ENCODE data around the gene TAB2. TPM values are rescaled to one million over a fixed set of nuclear protein-coding genes. Genes with fewer than 3 reads are reported as not detected.

The TAB2 gene
- total and polyA plus RNA-seq, 2 donors (not counting 3 experiments of a cell fraction or from before 2014, with no cell fraction given): 26.0 to 37.4 TPM

DNA sequence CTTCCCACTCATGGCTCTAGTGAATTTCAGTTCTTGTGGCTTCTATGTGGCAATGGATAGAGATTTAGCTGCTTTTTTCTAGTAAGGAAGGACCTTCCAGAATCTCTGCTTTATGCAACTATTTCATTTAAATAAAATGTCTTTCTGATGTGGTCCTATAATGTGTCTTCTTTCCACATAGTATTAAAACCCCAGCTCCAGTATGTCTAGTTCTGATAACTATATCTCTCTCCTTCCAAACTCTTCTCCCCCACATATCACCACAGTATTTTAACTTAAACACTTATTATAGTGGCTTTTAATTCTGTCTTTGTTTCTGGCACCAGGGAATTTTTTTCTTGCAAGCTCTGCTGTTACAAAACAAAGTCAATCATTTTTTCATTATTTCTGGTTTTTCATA lies 41.9 kb downstream of the TAB2 start:
- Histone ChIP-seq H3K4me1 (ENCODE audit: control insufficient read depth, extremely low read depth, insufficient read depth, low read length) (no peaks in the 10 kb centered on the region), H3K9me3 (replicated peaks; ENCODE audit: control insufficient read depth, insufficient read depth, low read length) (no peaks in the 10 kb centered on the region), H3K27me3 (ENCODE audit: control insufficient read depth in 2 of 2, insufficient read depth in 2 of 2, low read length in 2 of 2) (no peaks in the 10 kb centered on the region), H3K27ac (ENCODE audit: insufficient read depth, low read depth, low read length) (no peak overlapping the region), H3K36me3 (ENCODE audit: control insufficient read depth in 2 of 2, extremely low read depth in 1 of 2, insufficient read depth in 2 of 2, low read length in 2 of 2) (no peaks in the 10 kb centered on the region), H2AFZ (ENCODE audit: low read depth, low read length) (no peak overlapping the region), H3K4me3 (replicated peaks in 1 of 3; ENCODE audit: insufficient read depth in 1 of 3, low read depth in 1 of 3, low read length in 3 of 3) (no peak overlapping the region), H4K20me1 (replicated peaks; ENCODE audit: control insufficient read depth, extremely low read depth, insufficient read depth, low read length) (peaks cover 5% of the 10 kb centered on the region), H3K4me2 (ENCODE audit: insufficient read depth, low read length) (no peak overlapping the region), H3K9me1 (replicated peaks; ENCODE audit: control insufficient read depth, extremely low read depth, insufficient read depth, low read length) (no peaks in the 10 kb centered on the region), H3K9ac (replicated peaks; ENCODE audit: extremely low read depth, insufficient read depth, low read length) (no peak overlapping the region), H3K79me2 (ENCODE audit: control insufficient read depth, insufficient read depth, low read length) (peaks cover 85% of the 10 kb centered on the region)
- CTCF ChIA-PET: interaction anchor here (1.0 to 1.9 kb wide), 4 partner anchors 9 to 331 kb away, joined by 3 to 4 read pairs (median 4); no protein-coding TSS in a partner anchor
- BruUV-seq (replicated peaks): no TSS peak
- FAIRE-seq: no peak
- POLR2A ChIA-PET: no interaction called here
- dilution Hi-C loops (cut with MboI; ENCODE audit: extremely low pct_ligation_motif_present, low sequenced_read_pairs) (no loop called here), intact Hi-C loops (cut with micrococcal nuclease) (no loop called here)
- DNase-seq (ENCODE audit: low read depth, low spot score): no peak
- no peak for TF ChIP-seq CTCF (IDR thresholded peaks at IDR 0.05; ENCODE audit: extremely low read depth in 1 of 2, insufficient read depth in 1 of 2, low read depth in 1 of 2, low read length in 2 of 2)
- no peak for TF ChIP-seq POLR2AphosphoS5 (IDR thresholded peaks at IDR 0.05; ENCODE audit: insufficient read depth, low read depth, low read length)
- TF ChIP-seq POLR2A (IDR thresholded peaks at IDR 0.05; ENCODE audit: low read depth, low read length): no peak
- no peak for TF ChIP-seq JUN (IDR thresholded peaks at IDR 0.05; ENCODE audit: borderline replicate concordance, insufficient read depth, insufficient read length, low read depth)
- no peak for TF ChIP-seq FOS (IDR thresholded peaks at IDR 0.05; ENCODE audit: borderline replicate concordance, insufficient read depth, low read length)
- TF ChIP-seq MYC (IDR thresholded peaks at IDR 0.05; ENCODE audit: low read depth, low read length): no peak
- TF ChIP-seq EZH2 (IDR thresholded peaks at IDR 0.05; ENCODE audit: borderline replicate concordance, low read depth, low read length, severe bottlenecking): no peak
- TF ChIP-seq, protein P1, sequence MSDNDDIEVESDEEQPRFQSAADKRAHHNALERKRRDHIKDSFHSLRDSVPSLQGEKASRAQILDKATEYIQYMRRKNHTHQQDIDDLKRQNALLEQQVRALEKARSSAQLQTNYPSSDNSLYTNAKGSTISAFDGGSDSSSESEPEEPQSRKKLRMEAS (IDR thresholded peaks at IDR 0.05; ENCODE audit: insufficient read depth, insufficient read length): no peak
- TF ChIP-seq GATA2 (IDR thresholded peaks at IDR 0.05; ENCODE audit: insufficient read depth, insufficient read length, low read depth, low read length): no peak

Data from endothelial cell of umbilical vein (primary cell).